ENCODE data around the gene DNAJC5G.

- TF ChIP-seq EZH2 (IDR thresholded peaks at IDR 0.05; ENCODE audit: borderline replicate concordance, low read depth, low read length, severe bottlenecking): no peak
- TF ChIP-seq CTCF (IDR thresholded peaks at IDR 0.05; ENCODE audit: borderline replicate concordance, extremely low read depth, low read length, poor library complexity, severe bottlenecking): no peak
Observed at GRCh38 chr2:27309651-27310050, 34.4 kb downstream of the DNAJC5G start.
